Choroid plexus epithelial cell (primary cell): ENCODE results near the gene PSMD5.

Experiments used
- DNase-seq: peaks from one replicate; pipeline ENCODE4 v3.0.0-alpha.2; 2010; ENCODE audit warnings: low read depth
- H3K4me3 ChIP-seq: 2 replicates; pipeline ENCODE4 v1.5.1; 2011; ENCODE audit warnings: low read depth, mild to moderate bottlenecking, control low read depth, low read length, moderate library complexity
- TF ChIP-seq, protein P1 (sequence below): conservative IDR thresholded peaks from 2 replicates; pipeline ENCODE4 v1.5.1; 2011; ENCODE audit warnings: low read depth, mild to moderate bottlenecking, control low read depth, inconsistent platforms, low read length, moderate library complexity

Gene PSMD5

DNA sequence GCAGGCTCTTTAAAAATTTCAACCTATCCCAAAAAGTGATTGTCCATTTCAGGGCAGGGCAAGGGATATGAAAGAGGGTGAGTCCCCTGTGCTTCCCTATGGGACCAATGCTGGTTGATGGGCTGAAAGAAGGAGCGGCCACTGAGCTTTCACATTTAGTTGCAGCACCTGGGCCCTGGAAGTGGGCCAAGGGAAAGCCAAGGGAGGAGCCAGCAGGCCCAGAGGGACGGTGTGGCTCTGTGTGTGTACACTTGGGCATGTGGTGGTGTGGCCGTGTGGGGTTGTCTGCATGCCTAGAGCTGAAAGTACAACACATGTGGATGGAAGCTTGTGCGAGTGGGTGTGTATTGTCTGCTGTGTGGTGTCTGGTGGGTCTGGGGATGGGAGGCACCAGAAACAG is 14.0 kb upstream of the PSMD5 start:
- no peak overlapping the region for H3K4me3 ChIP-seq
- DNase-seq, result no peak
- TF ChIP-seq, protein P1, sequence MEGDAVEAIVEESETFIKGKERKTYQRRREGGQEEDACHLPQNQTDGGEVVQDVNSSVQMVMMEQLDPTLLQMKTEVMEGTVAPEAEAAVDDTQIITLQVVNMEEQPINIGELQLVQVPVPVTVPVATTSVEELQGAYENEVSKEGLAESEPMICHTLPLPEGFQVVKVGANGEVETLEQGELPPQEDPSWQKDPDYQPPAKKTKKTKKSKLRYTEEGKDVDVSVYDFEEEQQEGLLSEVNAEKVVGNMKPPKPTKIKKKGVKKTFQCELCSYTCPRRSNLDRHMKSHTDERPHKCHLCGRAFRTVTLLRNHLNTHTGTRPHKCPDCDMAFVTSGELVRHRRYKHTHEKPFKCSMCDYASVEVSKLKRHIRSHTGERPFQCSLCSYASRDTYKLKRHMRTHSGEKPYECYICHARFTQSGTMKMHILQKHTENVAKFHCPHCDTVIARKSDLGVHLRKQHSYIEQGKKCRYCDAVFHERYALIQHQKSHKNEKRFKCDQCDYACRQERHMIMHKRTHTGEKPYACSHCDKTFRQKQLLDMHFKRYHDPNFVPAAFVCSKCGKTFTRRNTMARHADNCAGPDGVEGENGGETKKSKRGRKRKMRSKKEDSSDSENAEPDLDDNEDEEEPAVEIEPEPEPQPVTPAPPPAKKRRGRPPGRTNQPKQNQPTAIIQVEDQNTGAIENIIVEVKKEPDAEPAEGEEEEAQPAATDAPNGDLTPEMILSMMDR, result no peak

DNA sequence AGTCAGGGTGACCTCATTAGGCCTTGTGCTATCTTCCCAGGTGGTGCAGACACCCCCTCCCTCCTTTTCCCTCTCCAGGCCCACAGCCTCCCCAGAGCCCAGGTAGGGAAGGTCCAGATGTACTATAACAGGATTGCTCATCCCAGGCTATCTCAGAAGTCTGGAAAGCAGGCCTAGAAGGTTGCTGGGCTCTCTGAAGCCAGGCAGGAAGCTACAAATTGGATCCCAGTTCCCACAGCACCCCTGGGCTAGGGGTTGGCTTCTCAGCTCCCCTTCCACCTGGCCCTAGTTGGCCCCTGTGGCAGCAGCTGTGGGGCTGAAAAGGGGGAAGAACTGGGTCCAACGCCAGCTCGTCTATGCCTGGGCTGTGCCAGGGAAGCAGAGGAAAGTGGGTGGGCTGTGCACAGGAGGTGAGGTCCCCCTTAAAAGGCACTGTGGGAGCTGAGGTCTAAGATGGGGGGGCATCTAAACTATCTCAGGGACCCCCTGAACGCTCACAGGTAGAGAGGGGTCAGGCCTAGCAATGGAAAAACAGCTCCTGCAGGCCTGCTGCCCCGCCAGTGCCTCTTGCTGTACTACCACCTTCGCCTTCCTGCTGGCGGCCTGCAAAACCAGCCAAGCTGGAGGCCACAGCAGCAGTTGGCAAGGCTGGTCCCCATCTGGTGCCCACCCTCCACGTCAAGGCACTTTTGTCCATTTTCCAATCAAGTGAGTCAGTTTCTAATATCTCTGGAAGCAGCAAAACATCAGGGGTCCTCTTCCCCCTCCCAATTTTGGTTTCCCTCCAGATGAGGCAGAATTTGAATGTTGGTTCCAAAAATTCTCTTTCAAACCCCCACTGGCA is 13.3 kb upstream of the PSMD5 start:
- TF ChIP-seq, protein P1, result no peak
- no peak overlapping the region for H3K4me3 ChIP-seq
- DNase-seq, result no peak

DNA sequence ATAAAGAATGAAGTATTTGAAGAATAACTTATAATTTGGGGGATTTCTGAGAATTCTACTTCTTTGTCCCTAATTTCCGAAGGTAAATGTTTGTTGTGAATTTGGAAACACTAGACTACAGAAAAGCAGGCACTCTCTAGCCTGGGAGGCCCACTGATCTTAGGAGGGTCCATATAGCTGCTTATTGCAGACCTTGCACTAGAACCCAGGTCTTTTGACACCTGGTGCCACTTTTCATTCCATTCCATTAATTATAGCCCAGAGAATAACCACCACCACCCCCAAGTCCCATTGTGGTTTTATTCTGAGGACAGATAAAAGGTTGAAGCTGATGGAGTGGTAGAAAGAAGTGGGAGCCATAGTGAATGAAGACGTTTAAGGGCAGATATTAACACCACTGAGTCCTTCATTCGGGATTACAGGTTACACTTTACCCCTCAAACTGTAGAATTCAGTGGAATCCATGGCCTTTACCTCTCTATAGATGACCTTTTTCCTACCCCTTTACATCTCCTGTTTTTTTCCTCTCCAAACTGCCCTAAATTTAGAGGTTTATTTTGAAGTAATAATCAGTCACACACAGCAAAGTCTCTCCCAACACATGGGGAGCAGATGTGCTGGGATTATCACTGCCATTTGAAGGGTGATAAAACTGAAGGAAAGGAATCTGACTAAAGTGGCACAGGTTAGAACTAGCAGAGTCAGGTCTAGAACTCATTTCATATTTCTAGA is 12.0 kb upstream of the PSMD5 start:
- H3K4me3 ChIP-seq, result no peak overlapping the region
- no peak for DNase-seq
- TF ChIP-seq, protein P1, result no peak

DNA sequence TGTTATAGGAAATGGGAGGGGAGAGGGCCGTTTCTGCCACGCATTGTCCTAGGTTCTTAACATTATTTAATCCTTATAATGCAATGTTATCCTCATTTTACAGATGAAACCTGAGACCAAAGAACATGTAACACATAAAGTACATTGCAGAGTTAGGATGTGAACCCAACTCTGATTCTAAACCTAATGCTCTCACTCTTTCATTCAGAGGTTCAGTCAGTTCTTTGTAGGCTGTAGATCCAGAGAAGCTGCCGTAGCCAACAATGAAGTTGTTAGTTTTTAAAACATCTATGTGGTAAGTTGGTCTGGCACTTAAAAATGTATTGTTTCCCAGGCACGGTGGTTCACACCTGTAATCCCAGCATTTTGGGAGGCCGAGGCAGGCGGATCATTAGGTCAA is 10.5 kb upstream of the PSMD5 start:
- TF ChIP-seq, protein P1, result no peak
- no peak for DNase-seq
- H3K4me3 ChIP-seq, result no peak overlapping the region

DNA sequence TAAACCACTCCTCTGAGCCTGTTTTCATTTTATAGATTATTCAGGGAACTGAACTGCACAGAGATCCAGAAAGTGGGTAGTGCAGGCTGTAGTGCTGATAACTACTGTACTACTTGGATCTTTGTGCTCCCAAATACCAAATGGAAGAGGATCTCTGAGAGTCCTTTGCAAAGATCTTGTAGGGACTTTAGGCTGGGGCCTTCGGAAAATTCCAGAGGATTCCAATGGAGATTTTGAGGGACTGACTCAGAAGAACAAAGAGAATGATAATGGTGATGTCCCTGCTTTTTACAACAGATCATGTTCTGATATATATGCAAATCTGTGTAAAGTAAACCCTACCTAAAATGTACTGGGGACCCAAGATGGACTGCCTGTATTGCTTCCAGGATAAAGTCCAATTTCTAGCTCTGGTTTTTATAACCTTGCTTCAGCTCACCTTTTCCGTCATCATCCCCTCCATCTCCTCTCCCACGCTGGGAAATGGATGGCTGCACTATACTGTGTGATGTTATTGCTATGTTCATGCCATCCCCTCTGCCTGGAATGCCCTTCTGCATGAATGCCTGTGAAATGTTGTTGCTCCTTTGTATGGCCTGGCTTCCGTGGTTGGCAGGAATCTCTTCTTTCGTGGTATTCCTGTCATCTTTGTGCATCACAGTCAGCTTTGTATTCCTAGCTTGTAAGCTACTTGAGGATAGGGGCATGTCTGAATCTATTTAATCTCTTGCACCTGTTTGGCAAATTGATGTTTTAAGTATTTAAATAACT is 9.7 kb upstream of the PSMD5 start:
- DNase-seq, result no peak

DNA sequence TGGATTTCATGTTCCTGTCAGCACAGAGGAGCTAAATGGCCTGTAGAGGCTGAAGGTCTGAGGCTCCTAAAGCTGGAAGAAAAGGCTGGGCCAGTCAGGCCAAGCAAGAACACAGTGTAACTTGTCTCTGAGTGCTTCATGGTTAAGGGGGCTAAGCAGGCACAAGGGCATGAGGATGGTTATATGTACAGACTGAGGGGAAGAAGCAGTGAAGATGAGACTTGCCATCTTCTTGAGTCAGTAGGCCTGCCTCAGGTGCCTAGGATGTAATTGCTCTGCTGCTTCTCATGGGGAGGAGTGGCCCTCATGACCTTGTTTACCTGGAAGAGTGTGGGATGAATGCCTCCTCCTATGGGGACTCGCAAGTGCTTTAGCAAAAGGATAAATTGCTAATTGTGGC is 8.7 kb upstream of the PSMD5 start:
- TF ChIP-seq, protein P1, result no peak
- no peak for DNase-seq

More for the DNA sequence above, 9.7 kb upstream of the PSMD5 start:
- TF ChIP-seq, protein P1, result no peak
- H3K4me3 ChIP-seq, result no peak overlapping the region

More for the DNA sequence above, 8.7 kb upstream of the PSMD5 start:
- no peak overlapping the region for H3K4me3 ChIP-seq
